ENCODE data around the gene RPS6KA2.

DNA sequence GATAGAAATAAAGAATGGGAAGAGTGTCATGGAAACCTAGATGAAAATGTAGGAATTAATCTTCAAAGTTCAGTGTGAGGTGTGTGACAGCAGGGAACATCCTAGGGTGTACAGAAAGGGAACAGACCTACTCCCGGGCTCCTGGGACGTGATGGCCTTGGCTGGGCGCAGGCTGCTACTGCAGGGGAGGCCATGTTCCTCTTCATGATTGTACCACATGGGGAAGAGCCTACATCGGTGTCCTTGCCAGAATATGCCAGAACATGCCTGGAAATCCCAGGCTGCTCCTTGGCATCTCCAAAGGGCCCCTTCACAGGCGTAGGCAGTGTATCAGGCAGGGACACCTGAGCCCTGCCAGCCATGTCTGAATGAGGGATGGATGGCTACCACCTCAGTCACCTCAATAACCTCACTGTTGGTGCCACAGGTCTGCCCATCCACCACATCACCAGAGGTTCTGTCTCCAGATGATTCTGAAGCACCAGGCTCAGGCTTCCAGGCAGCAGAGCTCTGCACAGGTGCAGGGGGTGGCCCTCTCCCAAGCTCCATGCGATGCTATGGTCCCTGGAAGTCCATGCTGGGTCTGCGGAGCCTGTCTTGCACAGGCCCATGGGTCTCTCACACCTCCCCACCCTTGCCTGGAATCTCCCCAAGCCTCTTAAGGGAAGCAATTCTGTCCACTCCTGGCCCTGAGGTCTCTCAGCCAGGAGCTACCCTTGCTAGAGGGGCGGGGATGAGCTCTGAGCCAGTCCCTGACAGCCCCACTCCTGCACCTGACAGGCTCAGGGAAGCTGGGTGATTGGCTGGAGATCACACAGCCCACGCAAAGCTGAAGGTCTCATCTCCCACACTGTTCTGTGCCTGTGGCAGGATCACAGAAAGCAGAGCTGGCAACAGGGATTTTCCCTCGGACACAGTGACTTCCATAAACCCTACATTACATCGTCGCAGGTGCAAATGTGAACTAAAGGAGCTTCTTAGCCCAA is 60.7 kb downstream of the RPS6KA2 start:
- TF ChIP-seq CTCF (IDR thresholded peaks at IDR 0.05) (no peak), POLR2A (IDR thresholded peaks at IDR 0.05) (no peak)

Measured in Peyer's patch (tissue), 4 donors.